Activated CD8-positive, alpha-beta memory T cell treated with anti-CD3 and anti-CD28 coated beads, Interleukin-2, amount 50 U/mL, for 48 hours (primary cell): ENCODE measurements around the gene DPY19L2.
"Not testable (repeated sequence)": the region's sequence is repeated elsewhere in the genome, so short reads cannot be mapped to it uniquely, and the experiment has no call there.

Experiments
- DNase-seq: peaks from one replicate; pipeline ENCODE4 v3.0.0-alpha.2; 2020

Gene DPY19L2

GRCh38 chr12:63668028-63668799, at the start of gene DPY19L2:
Gene DPY19L2 (minus strand): TSS chr12:63668493. CDS start chr12:63668393, 100 bp downstream.
- peak; percentile 85 for DNase-seq

GRCh38 chr12:63716891-63717290, 48.6 kb upstream of the DPY19L2 start:
- not testable (repeated sequence) for DNase-seq

- DNase-seq, result not testable (repeated sequence)
Observed at GRCh38 chr12:63715107-63715625, 46.9 kb upstream of the DPY19L2 start.

GRCh38 chr12:63714409-63714808, 46.1 kb upstream of the DPY19L2 start:
- DNase-seq, result not testable (repeated sequence)

- DNase-seq, result not testable (repeated sequence)
Observed at GRCh38 chr12:63713681-63714075, 45.4 kb upstream of the DPY19L2 start.

GRCh38 chr12:63712979-63713680, 44.8 kb upstream of the DPY19L2 start:
- not testable (repeated sequence) for DNase-seq

- DNase-seq, result not testable (repeated sequence)
Observed at GRCh38 chr12:63712376-63712974, 44.2 kb upstream of the DPY19L2 start.

- DNase-seq, result not testable (repeated sequence)
Observed at GRCh38 chr12:63711339-63711738, 43.0 kb upstream of the DPY19L2 start.

GRCh38 chr12:63706336-63706735, 38.0 kb upstream of the DPY19L2 start:
- DNase-seq, result no peak

- not testable (repeated sequence) for DNase-seq
Observed at GRCh38 chr12:63699678-63700382, 31.5 kb upstream of the DPY19L2 start.

GRCh38 chr12:63699011-63699410, 30.7 kb upstream of the DPY19L2 start:
- not testable (repeated sequence) for DNase-seq

GRCh38 chr12:63690837-63691236, 22.5 kb upstream of the DPY19L2 start:
- DNase-seq, result not testable (repeated sequence)

- DNase-seq, result not testable (repeated sequence)
Observed at GRCh38 chr12:63689141-63689540, 20.8 kb upstream of the DPY19L2 start.

- DNase-seq, result not testable (repeated sequence)
Observed at GRCh38 chr12:63686623-63687022, 18.3 kb upstream of the DPY19L2 start.

- not testable (repeated sequence) for DNase-seq
Observed at GRCh38 chr12:63685789-63686188, 17.5 kb upstream of the DPY19L2 start.

- not testable (repeated sequence) for DNase-seq
Observed at GRCh38 chr12:63682617-63683016, 14.3 kb upstream of the DPY19L2 start.

GRCh38 chr12:63680758-63681157, 12.5 kb upstream of the DPY19L2 start:
- DNase-seq, result not testable (repeated sequence)

- DNase-seq, result not testable (repeated sequence)
Observed at GRCh38 chr12:63672550-63672949, 4.3 kb upstream of the DPY19L2 start.

- DNase-seq, result not testable (repeated sequence)
Observed at GRCh38 chr12:63669936-63670335, 1.6 kb upstream of the DPY19L2 start.

- not testable (repeated sequence) for DNase-seq
Observed at GRCh38 chr12:63669427-63669826, 1.1 kb upstream of the DPY19L2 start.

- DNase-seq, result peak; percentile 66
Observed at GRCh38 chr12:63668800-63669365, 590 bp upstream of the DPY19L2 start.

- not testable (repeated sequence) for DNase-seq
Observed at GRCh38 chr12:63663005-63663404, 5.3 kb downstream of the DPY19L2 start.
